GM23338 (cell line): Measurements from ENCODE around the gene TARS3.
"Not testable (repeated sequence)": the region's sequence is repeated elsewhere in the genome, so short reads cannot be mapped to it uniquely, and the experiment has no call there.

Experiments
- CREB1 ChIP-seq: fragments of 250-450 bp; sonication (Bioruptor Pico); IDR thresholded peaks from 2 replicates; pipeline ENCODE4 v1.5.0; 2020; ENCODE audit warnings: low read depth, mild to moderate bottlenecking, moderate library complexity
- EZH2 ChIP-seq: fragments of 200-600 bp; sonication (generic); IDR thresholded peaks from one replicate; pipeline ENCODE4 v1.8.0; 2017; ENCODE audit warnings: antibody characterized with exemption, mild to moderate bottlenecking, low read depth; ENCODE audit not compliant: unreplicated experiment
- EZH2phosphoT487 ChIP-seq: fragments of 200-600 bp; sonication (generic); IDR thresholded peaks from one replicate; pipeline ENCODE4 v1.8.1; 2018; ENCODE audit warnings: antibody characterized with exemption; ENCODE audit not compliant: unreplicated experiment
- NANOG ChIP-seq: IDR thresholded peaks from 2 replicates; pipeline ENCODE4 v1.6.1; 2016; ENCODE audit warnings: antibody characterized with exemption, borderline replicate concordance
- POLR2AphosphoS5 ChIP-seq: IDR thresholded peaks from 2 replicates; pipeline ENCODE4 v1.6.1; 2016; ENCODE audit warnings: antibody characterized with exemption, low read depth
- TF ChIP-seq, protein P1 (sequence below), 2 experiments: fragments of 200-600 bp in 1 of 2; sonication (generic) in 1 of 2; conservative IDR thresholded peaks; 2 replicates each; pipeline versions ENCODE4 v1.5.1 to v1.6.1; 2016 to 2017; ENCODE audit warnings: antibody characterized with exemption in 2 of 2, low read depth in 2 of 2, mild to moderate bottlenecking in 2 of 2, moderate library complexity in 1 of 2
- TF ChIP-seq, protein P2 (sequence below): IDR thresholded peaks from one replicate; pipeline ENCODE4 v1.6.1; 2018; ENCODE audit warnings: antibody characterized with exemption; ENCODE audit not compliant: unreplicated experiment

DNA sequence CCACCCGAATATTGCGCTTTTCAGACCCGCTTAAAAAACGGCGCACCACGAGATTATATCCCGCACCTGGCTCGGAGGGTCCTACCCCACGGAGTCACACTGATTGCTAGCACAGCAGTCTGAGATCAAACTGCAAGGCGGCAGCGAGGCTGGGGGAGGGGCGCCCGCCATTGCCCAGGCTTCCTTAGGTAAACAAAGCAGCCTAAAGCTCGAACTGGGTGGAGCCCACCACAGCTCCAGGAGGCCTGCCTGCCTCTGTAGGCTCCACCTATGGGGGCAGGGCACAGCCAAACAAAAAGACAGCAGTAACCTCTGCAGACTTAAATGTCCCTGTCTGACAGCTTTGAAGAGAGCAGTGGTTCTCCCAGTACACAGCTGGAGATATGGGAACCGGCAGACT is 97.5 kb downstream of the TARS3 start:
- TF ChIP-seq, protein P1, sequence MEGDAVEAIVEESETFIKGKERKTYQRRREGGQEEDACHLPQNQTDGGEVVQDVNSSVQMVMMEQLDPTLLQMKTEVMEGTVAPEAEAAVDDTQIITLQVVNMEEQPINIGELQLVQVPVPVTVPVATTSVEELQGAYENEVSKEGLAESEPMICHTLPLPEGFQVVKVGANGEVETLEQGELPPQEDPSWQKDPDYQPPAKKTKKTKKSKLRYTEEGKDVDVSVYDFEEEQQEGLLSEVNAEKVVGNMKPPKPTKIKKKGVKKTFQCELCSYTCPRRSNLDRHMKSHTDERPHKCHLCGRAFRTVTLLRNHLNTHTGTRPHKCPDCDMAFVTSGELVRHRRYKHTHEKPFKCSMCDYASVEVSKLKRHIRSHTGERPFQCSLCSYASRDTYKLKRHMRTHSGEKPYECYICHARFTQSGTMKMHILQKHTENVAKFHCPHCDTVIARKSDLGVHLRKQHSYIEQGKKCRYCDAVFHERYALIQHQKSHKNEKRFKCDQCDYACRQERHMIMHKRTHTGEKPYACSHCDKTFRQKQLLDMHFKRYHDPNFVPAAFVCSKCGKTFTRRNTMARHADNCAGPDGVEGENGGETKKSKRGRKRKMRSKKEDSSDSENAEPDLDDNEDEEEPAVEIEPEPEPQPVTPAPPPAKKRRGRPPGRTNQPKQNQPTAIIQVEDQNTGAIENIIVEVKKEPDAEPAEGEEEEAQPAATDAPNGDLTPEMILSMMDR (conservative IDR thresholded peaks at IDR 0.05; ENCODE audit: low read depth in 2 of 2): not testable (repeated sequence)
- TF ChIP-seq EZH2phosphoT487, POLR2AphosphoS5, EZH2, CREB1, NANOG: not testable (repeated sequence)
- TF ChIP-seq, protein P2, sequence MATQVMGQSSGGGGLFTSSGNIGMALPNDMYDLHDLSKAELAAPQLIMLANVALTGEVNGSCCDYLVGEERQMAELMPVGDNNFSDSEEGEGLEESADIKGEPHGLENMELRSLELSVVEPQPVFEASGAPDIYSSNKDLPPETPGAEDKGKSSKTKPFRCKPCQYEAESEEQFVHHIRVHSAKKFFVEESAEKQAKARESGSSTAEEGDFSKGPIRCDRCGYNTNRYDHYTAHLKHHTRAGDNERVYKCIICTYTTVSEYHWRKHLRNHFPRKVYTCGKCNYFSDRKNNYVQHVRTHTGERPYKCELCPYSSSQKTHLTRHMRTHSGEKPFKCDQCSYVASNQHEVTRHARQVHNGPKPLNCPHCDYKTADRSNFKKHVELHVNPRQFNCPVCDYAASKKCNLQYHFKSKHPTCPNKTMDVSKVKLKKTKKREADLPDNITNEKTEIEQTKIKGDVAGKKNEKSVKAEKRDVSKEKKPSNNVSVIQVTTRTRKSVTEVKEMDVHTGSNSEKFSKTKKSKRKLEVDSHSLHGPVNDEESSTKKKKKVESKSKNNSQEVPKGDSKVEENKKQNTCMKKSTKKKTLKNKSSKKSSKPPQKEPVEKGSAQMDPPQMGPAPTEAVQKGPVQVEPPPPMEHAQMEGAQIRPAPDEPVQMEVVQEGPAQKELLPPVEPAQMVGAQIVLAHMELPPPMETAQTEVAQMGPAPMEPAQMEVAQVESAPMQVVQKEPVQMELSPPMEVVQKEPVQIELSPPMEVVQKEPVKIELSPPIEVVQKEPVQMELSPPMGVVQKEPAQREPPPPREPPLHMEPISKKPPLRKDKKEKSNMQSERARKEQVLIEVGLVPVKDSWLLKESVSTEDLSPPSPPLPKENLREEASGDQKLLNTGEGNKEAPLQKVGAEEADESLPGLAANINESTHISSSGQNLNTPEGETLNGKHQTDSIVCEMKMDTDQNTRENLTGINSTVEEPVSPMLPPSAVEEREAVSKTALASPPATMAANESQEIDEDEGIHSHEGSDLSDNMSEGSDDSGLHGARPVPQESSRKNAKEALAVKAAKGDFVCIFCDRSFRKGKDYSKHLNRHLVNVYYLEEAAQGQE: not testable (repeated sequence)
